ENCODE results near the gene SHF.

Gene SHF

DNA sequence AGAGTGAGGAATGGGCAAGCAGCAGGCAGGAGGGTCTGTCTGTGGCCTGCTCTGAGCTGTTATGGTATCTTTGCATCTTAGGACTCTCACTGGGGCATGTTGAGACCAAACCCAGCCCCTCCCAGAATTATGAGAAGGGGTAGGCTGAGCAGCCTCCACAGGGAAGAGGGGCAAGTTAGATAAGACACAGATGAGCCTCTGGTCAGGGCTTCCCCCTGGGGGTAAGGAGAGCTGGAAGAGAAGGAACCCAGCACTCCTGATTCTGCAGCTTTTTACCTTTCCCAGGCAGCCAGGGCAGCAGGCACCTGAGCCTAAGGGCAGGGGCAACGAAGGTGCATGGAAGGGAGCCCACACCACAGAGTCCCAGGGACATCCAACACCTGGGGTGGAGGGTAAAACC is 38.7 kb downstream of the SHF start:
- H3K9ac ChIP-seq, result no peak overlapping the region
- no peak overlapping the region for H3K4me2 ChIP-seq
- no peaks in the 10 kb centered on the region for H3K27me3 ChIP-seq (ENCODE audit: insufficient read depth, low read depth)
- no peak overlapping the region for H3K4me3 ChIP-seq (IDR thresholded peaks at IDR 0.05; ENCODE audit: insufficient read depth, low read depth, low read length)
- H3K79me2 ChIP-seq (ENCODE audit: insufficient read depth, low read depth), result no peaks in the 10 kb centered on the region
- H4K20me1 ChIP-seq (ENCODE audit: insufficient read depth), result no peaks in the 10 kb centered on the region
- no peak overlapping the region for H2AFZ ChIP-seq (ENCODE audit: low read depth)
- no peaks in the 10 kb centered on the region for H3K4me1 ChIP-seq (ENCODE audit: low read depth, poor library complexity, severe bottlenecking)
- H3K36me3 ChIP-seq (ENCODE audit: insufficient read depth), result no peaks in the 10 kb centered on the region
- H3K27ac ChIP-seq, result no peak overlapping the region
- TF ChIP-seq, protein P1, sequence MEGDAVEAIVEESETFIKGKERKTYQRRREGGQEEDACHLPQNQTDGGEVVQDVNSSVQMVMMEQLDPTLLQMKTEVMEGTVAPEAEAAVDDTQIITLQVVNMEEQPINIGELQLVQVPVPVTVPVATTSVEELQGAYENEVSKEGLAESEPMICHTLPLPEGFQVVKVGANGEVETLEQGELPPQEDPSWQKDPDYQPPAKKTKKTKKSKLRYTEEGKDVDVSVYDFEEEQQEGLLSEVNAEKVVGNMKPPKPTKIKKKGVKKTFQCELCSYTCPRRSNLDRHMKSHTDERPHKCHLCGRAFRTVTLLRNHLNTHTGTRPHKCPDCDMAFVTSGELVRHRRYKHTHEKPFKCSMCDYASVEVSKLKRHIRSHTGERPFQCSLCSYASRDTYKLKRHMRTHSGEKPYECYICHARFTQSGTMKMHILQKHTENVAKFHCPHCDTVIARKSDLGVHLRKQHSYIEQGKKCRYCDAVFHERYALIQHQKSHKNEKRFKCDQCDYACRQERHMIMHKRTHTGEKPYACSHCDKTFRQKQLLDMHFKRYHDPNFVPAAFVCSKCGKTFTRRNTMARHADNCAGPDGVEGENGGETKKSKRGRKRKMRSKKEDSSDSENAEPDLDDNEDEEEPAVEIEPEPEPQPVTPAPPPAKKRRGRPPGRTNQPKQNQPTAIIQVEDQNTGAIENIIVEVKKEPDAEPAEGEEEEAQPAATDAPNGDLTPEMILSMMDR (conservative IDR thresholded peaks at IDR 0.05; ENCODE audit: low read depth, low read length), result no peak

DNA sequence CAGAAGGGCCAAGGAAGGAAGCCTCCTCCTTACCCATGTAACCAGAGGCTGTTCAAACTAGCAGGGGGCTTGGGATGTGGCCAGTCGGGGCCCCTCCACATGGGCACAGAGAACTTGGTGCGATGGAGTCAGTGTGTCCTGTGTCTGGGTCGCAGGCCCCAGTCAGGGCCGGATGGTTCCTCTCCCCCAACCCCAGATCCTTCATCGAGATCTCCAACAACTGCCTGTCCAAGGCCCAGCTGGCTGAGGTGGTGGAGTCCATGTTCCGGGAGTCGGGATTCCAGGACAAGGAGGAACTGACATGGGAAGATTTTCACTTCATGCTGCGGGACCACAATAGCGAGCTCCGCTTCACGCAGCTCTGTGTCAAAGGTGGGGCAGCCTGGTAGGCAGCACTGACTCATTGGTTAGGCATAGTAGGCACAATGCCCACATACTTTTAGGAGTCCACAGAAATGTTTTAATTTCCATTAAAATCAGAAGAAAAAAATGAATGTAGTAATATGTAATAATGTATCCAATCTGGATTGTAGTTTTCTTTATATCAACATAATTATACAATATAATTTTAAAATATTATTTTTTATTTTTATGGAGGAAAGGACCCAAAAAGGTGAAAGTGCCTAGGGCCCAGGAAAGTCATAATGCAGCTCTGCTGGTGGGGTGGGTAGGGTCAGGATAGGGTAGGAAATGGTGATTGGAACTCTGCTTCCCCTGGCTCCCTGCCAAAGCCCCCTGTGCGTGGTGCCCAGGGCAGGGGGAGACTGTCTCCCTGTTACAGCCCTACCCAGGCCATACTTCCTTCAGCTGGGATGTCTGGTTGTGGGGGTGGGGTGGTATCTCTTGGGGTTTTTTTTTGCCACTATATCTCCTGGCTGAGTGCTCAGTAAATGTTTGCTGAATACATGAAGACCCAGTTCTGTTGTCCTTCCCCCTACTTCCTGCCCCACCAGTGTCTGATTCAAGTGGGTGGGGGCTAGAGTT is 39.4 kb downstream of the SHF start:
- Histone ChIP-seq H3K4me1 (ENCODE audit: low read depth, poor library complexity, severe bottlenecking) (no peaks in the 10 kb centered on the region), H3K27ac (no peak overlapping the region), H4K20me1 (ENCODE audit: insufficient read depth) (no peaks in the 10 kb centered on the region), H2AFZ (ENCODE audit: low read depth) (no peak overlapping the region), H3K4me2 (no peak overlapping the region), H3K79me2 (ENCODE audit: insufficient read depth, low read depth) (no peaks in the 10 kb centered on the region), H3K36me3 (ENCODE audit: insufficient read depth) (no peaks in the 10 kb centered on the region), H3K9ac (no peak overlapping the region), H3K4me3 (IDR thresholded peaks at IDR 0.05; ENCODE audit: insufficient read depth, low read depth, low read length) (no peak overlapping the region), H3K27me3 (ENCODE audit: insufficient read depth, low read depth) (no peaks in the 10 kb centered on the region)
- TF ChIP-seq, protein P1 (conservative IDR thresholded peaks at IDR 0.05; ENCODE audit: low read depth, low read length), result no peak

DNA sequence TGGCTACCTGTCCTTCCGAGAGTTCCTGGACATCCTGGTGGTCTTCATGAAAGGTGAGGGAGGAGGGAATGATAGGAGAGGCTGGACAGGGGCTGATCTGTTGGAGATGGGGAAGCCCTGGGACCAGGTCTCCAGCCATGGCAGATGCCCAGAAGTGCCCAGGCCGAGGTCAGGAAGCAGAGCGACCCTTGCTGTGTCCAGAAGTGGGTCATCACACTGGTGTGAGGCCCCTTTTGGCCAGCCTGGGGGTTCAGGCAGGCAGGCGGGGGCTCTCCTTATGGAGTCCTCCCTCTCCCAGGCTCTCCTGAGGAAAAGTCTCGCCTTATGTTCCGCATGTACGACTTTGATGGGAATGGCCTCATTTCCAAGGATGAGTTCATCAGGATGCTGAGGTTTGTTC is 40.2 kb downstream of the SHF start:
- H3K36me3 ChIP-seq (ENCODE audit: insufficient read depth), result no peaks in the 10 kb centered on the region

DNA sequence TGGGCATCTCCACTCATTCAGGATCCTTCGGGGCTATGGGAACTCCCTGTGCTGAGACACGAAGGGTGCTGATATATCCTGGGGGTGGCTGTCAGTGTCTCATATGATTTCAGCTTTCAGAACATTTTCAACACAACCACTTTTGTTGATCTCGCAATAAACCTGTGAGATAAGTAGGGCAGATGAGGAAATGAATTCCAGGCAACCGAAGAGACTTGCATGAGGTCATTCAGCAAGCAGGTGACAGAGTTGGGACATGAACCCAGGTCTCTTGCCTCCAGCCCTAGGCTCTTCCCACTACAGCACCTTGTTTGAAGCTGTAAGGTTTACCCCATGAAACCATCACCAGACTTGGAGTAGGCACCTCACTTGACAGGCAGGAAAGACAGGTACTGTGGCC is 41.4 kb downstream of the SHF start:
- Histone ChIP-seq H4K20me1 (ENCODE audit: insufficient read depth) (no peaks in the 10 kb centered on the region), H3K79me2 (ENCODE audit: insufficient read depth, low read depth) (no peaks in the 10 kb centered on the region), H3K4me2 (no peak overlapping the region), H3K27ac (no peak overlapping the region), H2AFZ (ENCODE audit: low read depth) (no peak overlapping the region), H3K4me3 (IDR thresholded peaks at IDR 0.05; ENCODE audit: insufficient read depth, low read depth, low read length) (no peak overlapping the region), H3K27me3 (ENCODE audit: insufficient read depth, low read depth) (no peaks in the 10 kb centered on the region), H3K4me1 (ENCODE audit: low read depth, poor library complexity, severe bottlenecking) (no peaks in the 10 kb centered on the region), H3K9ac (no peak overlapping the region), H3K36me3 (ENCODE audit: insufficient read depth) (no peaks in the 10 kb centered on the region)
- TF ChIP-seq, protein P1 (conservative IDR thresholded peaks at IDR 0.05; ENCODE audit: low read depth, low read length), result no peak

More for the DNA sequence above, 40.2 kb downstream of the SHF start:
- H3K79me2 ChIP-seq (ENCODE audit: insufficient read depth, low read depth), result no peaks in the 10 kb centered on the region
- no peak overlapping the region for H3K4me2 ChIP-seq
- H3K4me3 ChIP-seq (IDR thresholded peaks at IDR 0.05; ENCODE audit: insufficient read depth, low read depth, low read length), result no peak overlapping the region
- no peak overlapping the region for H3K9ac ChIP-seq
- H3K27me3 ChIP-seq (ENCODE audit: insufficient read depth, low read depth), result no peaks in the 10 kb centered on the region
- no peak overlapping the region for H2AFZ ChIP-seq (ENCODE audit: low read depth)
- H4K20me1 ChIP-seq (ENCODE audit: insufficient read depth), result no peaks in the 10 kb centered on the region
- no peaks in the 10 kb centered on the region for H3K4me1 ChIP-seq (ENCODE audit: low read depth, poor library complexity, severe bottlenecking)
- TF ChIP-seq, protein P1 (conservative IDR thresholded peaks at IDR 0.05; ENCODE audit: low read depth, low read length), result no peak
- H3K27ac ChIP-seq, result no peak overlapping the region

All from KMS-11 (cell line).